CD4-positive, alpha-beta T cell treated with Interleukin-10 for 1 hour (primary cell): Measurements from ENCODE around the gene OCA2.
A peak's percentile ranks its signal among the peaks of the same experiment; 100 is the strongest.

Experiments used
- DNase-seq: peaks from one replicate; pipeline ENCODE4 v3.0.0-alpha.2; 2020

Gene OCA2

DNA sequence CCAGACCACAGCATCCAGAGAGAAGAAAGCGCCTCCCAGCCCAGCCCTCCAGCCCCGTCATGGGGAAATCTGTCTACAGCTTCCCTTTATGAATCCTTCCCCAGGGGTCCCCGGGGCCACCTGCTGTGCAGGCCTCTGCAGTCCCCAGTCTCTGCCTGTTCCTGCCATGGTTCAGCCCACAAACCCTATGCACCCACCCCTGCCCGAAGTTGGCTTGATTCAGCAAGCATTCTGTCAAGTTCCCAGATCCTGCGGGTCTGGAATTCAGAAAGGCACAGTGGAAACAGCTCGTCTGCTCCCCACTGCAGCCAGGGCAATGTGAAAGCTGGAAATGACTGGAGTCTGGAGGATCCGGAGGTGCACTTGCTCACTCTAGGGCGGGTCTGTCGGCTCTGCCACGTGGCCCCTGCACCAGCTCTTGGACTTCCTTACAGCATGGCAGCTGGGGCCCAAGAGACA, 2.9 kb upstream of the OCA2 start:
- DNase-seq = no peak

DNA sequence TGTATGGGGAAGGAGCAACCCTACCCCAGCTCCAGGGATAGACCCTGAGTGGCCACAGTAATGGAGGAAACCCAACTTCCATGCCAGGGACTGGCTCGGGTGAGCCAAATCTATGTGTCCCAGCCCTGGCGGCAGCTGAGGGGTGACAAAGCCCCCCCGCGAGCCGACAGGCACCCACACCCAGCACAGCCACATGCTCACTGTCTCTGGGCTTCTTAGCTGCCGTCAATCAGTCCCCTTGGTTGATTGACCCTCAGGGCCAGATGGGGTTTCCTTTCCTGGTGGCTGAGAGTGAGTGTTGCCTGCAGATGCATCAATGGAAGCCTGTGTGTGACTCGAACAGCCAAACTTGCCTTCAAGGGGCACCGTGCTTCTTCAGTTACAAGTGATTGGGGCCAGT, 2.1 kb upstream of the OCA2 start:
- DNase-seq = no peak

DNA sequence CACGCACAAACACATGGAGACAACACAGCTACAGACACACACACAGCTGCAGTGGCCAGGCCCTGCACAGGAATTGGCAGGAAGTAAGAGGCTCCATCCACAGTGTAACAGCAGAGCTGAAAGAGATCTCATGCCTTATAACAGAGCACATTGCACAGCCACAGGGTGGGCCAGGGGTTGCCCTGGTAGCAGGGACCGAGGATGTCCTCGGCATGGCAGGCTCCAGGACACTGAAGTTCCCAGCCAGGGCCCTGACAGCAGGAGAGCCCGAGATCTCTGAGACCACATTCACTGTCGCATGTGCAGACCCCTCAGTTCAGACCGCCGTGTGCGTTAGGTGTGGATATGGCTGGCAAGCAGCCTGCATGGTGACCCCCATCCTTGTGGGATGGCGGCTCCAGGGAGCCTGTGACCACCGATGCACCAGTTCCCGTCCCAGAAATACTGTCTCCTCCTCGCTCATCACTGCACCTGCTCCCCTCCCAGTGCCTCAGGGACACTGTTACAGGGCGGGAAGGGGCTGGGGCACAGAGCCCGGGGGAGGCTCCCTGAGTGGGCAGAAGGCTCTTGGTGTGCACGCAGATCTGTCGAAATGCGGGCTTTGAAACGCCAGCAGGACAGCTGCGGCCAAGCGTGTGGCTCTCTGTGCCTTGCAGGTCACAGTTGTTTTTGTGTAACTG, 1.5 kb upstream of the OCA2 start:
- DNase-seq = no peak

GRCh38 chr15:28099555-28100140, 533 bp upstream of the OCA2 start:
- no peak for DNase-seq

- DNase-seq = no peak
Observed at GRCh38 chr15:28098360-28098765, 752 bp downstream of the OCA2 start.

GRCh38 chr15:28097656-28098359, 1.3 kb downstream of the OCA2 start:
- DNase-seq = no peak

DNA sequence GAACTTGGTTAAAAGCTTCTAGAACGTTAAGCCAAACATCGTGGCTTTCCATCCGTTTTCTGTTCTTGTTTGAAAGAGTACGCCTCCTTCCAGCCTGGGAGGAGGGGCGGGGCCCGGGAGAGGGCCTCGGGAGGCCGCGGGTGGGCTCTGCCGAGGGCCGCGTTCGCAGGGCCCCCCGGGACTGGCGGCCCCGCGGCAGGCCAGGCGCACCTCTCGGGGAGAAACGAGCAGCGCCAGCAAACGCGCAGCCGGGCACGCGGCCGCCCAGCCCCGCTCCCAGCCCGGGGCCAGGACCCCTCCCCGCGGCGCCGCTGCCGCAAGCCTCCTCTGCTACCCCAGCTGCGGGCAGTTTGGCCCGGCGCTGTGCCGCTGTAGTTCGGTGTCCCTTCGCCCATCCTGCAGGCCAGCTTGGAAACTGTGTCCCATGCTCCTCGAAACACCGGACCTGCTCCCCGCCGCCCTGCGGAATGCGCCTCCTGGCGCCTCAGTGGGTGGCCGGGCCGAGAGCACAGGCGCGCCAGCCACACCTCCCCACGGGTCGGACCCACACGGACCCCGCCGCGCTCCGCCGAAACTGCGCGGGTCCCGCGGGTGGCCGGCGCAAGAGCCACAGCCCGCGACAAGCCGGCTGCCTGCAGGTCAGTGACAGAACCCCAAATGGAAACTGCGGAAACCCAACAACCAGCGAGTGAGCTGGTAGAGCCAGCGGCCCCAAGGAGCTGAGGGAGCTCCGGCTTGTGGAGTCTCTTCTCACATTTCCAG, 2.3 kb downstream of the OCA2 start:
- no peak for DNase-seq

DNA sequence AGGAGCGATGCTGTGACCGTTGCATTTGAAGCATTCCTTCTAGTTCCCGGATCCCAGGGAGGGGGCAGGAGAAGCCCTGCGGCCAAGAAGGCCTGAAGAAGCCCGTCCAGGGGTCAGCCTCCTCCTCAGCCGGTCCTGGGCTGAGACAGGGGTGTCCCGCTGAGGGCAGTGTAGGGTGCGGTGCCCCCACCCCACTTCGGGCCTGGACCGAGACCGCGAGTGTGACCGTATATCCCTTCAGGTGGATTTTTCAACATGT, 2.8 kb downstream of the OCA2 start:
- DNase-seq = no peak

DNA sequence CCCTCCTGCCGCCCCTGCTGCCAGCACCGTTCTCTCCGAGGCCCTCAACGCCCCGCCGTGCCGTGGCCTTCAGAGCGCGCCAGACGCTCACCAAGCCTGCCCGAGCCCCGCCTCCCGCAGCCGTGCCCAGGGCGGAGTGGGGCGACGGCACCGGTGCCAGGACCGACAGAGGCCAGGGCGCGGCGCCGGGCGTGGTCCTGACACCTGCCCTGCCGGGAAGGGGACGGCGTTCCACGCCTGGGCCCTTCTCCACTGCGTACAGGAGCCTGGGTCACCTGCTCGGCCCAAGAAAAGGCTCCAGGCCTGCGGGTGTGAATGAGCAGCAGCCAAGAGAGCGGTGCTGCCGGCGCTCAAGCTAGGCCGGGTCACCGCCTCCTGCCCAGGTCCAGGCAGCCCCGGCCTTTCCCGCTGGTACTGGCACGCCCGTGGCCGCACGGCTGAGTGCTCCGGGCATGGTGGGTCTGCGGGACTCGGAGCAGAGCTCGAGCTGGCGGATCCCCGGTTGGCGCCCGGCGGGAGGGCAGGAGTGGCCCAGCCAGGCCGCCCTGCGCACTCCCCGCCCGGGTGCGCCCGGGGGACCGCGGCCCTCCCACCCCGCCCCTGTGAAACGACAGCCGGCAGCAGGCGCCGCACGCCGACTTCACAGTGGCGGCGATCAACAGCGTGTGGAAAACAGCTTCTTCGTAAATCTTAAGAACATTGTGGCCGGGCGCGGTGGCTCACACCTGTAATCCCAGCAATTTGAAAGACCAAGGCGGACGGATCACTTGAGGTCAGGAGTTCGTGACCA, 4.2 kb downstream of the OCA2 start:
- DNase-seq = peak; percentile 34

DNA sequence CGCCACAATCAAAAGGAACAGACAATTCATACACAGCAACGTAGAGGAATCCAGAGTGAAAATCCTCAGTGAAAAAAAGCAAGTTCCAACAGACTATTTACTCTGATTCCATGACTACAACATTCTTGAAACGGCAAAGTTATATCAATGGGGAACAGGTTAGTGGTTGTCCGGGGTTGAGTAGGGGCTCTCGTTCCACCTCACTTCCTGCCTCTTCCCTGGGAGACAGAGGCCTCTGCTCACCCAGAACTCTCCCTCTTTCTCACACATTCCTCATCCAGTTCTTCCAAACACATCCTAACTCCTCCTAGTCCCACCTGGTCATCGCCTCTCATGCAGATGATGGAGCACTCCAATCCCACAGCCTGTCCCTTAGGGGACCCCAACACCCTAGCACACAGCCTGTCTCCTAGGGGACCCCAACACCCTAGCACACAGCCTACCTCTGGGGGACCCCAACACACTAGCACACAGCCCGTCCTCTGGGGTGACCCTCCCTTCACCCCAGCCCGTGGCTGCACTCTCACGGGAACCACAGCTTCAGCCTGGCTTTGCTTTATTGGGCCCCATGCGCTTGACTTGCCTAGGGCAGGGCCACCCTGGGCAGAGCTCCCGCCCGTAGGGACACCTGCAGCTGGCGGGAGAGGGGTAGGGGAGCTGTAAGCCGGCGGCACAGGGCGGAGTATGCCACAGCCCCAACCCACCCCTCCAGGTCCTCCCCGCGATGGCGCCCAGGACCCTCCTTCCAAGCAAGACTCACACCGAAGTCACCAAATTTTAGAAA, 5.2 kb downstream of the OCA2 start:
- DNase-seq = no peak

- no peak for DNase-seq
Observed at GRCh38 chr15:28091313-28091712, 7.8 kb downstream of the OCA2 start.

DNA sequence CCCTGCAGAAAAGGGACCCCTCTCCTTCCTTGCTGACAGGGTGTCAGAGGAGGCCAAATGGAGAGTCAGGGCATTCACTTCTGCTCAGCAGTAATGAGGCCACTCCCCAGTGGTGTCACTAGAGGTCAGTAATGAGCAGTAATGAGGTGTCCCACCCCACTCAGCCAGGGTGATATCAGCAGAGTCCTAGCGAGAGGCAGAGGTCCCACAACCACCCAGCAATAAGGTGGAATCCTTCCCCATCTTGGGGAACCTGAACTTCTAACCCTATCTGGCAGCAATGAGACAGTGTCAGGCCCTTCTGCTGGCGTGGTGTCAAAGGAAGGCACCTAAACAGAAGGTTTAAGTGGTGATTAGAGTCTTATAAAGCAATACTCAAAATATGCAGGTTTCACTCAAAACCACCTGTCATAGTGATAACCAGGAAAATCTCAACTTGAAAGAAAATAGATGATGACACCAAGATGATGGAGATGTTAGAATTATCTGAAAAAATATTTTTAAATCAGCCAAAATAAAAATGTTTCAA, 12.9 kb downstream of the OCA2 start:
- peak; percentile 66 for DNase-seq

DNA sequence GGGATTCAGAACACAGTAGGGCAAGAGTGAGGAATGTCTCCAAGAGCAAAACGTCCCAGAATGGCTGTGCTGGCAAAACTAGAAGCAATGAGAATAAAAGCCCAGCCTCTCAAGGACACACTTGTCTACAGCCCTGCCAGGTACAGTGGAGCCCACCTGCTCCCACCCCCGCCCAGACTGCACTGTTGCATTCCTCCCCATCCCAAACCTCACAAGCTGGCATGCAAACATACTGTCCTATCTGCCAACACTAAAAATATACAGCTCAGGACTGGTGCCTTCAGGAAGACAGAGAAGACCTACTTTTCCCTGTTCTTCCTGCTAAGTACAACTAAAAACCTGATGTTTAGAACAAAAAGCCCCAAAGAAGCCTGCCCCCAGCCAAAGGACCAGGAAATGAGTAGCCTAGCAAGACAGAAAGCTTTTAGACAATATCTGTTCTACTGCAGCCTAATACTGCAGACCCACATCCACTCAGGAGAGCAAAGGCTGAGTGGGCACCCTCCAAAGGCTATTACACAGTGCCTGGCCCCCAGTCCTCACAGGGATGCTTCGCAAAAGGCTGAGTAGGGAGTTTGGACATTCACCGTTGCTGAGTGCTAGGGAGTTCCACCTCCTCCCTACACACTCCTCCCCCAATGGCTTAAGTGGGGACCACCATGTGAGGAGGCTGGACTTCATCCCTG, 13.5 kb downstream of the OCA2 start:
- DNase-seq = no peak

GRCh38 chr15:28084547-28084946, 14.6 kb downstream of the OCA2 start:
- no peak for DNase-seq

DNA sequence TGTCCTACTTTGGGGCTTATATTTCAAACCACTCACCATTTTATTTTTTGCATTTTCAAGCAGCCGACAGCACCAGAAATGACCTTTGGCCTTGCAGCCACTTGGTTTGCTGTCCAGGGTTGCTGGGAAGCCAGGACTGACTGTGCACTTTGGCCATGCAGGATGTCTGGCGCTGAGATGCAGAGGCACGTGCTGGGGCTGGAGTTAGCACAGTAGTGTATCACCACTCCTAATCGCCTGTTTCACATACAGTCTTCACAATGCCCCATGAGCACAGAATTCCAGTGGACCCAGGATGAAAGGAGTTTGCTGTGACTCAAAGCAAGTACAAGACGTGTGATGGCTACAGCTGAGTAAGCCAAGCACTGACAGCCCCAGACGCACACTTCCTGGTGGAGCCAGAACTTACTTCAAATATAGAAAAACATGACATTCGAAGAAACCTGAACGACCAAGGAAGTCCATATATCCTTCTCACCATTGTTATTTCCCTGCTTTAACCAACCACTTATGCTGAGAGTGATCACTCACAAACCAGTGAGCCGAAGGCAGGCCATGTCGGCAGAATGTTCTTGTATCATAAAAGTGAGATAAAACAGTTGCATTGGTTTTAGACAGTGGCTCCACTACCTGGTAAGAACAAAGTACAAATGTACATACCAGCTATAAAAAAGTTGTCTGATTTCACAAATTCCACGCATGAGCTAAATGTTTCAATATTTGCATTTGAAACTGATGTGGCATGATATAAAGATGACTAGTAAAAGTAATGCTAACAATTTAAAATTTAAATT, 16.0 kb downstream of the OCA2 start:
- DNase-seq = no peak

DNA sequence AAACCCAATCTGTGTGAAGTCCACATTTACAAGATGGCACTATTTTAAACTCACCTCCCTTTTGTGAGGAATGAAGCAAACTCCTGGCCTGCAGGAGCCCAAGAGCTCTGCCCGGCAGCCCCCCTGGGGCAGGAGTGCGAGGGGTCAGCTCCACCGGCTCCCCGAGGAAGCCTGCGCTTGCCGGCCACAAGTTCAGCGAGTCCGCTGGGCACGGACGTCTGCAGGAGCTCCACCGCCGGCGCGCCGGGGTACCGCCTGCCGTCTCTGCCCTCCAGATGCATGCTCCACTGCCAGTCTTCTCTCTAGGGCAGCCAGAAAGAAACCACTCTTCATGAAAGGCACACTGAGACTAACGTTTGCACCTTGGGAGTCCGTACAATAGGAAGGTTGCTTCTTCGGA, 17.5 kb downstream of the OCA2 start:
- no peak for DNase-seq

- DNase-seq = no peak
Observed at GRCh38 chr15:28080386-28080785, 18.7 kb downstream of the OCA2 start.

GRCh38 chr15:28079313-28079969, 19.7 kb downstream of the OCA2 start:
- DNase-seq = no peak

- DNase-seq = no peak
Observed at GRCh38 chr15:28078191-28078719, 20.9 kb downstream of the OCA2 start.

DNA sequence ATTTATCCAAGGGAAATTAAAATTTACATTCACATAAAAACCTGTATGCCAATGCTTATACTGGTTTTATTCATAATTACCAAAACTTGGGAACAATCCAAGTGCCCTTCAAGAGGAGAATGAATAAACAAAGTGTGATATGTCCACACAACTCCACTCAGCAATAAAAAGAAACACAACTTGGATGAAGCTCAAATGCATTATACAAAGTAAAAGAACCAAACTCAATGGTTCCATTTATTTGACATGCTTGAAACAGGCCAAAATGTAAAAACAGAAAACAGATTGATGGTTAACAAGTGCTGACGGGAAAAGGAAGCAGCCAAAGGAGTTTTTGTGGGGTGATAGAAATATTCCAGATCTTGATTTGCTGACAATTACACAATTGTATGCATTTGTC, 23.5 kb downstream of the OCA2 start:
- no peak for DNase-seq
